ENCODE measurements around the gene GRM4.

The GRM4 gene

DNA sequence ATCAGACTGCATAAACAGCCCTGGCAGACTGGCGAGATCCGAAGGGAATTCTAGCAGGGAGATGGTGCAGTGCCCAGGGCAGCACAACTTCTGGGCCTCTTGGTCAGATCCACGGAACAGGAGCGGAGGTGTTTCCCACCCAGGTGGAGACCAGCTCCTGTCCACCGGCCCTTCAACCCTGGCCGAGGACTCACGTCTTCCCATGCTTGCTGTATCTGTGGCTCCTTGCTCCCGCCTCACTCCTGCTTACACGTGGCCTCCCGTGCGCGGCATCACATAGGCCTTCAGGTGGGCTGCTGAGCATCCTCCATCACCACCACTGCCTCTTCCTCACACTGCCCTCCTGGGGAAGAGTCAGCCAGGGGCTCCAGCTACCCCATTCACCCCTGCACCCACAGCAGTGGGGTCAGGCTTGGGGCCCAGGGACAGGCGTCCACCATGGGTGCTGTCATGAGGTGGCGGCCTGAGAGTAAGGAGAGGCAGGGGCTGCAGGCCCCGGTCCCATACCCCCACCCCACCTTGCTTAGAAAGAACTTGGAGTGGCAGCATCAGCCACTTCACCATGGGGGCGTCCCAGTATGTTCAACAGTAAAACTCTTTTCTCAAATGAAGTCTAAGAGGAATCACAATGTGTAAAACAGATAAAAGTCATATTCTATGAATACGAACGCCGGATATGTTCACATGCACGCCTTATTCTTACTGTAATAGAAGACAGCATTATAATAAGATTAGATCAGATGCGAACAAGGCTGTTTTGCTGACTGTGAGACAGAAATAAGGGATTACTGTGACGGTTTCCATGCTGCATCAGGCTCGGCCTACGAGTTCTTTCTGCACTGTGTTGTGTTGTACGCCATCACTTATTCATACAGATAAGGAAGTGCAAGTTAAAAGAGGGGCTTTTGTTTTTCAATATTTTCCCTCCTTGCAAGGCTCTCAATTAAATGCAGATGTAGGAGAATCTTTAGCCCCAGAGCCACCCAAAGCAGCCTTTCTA lies 165.4 kb downstream of the GRM4 start:
- DNase-seq: peak; percentile 21

DNA sequence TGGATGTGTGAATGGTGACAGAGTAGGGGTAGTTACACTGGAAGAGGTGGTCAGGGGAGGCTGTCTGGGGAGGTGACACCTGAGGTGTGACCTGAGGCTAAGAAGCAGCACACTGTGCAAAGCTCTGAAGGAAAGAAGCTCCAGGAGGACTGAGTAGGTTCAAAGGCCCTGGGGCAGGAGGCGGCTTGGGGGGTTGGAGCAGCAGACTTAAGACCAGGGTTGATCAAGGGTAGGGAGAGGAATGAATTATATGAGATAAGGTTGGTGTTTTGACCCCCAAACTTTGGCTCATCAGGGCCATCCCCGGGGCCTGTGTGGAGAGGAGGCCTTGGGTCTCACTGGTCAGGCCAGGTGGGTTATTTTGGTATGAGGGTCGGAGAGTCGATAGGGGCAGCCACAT lies 166.1 kb downstream of the GRM4 start:
- no peak overlapping the region for H3K27ac ChIP-seq
- no peaks in the 10 kb centered on the region for H3K27me3 ChIP-seq (ENCODE audit: insufficient read depth, low read depth, severe bottlenecking)
- no peak overlapping the region for H3K4me3 ChIP-seq (ENCODE audit: low read depth, low read length)
- TF ChIP-seq, protein P1, sequence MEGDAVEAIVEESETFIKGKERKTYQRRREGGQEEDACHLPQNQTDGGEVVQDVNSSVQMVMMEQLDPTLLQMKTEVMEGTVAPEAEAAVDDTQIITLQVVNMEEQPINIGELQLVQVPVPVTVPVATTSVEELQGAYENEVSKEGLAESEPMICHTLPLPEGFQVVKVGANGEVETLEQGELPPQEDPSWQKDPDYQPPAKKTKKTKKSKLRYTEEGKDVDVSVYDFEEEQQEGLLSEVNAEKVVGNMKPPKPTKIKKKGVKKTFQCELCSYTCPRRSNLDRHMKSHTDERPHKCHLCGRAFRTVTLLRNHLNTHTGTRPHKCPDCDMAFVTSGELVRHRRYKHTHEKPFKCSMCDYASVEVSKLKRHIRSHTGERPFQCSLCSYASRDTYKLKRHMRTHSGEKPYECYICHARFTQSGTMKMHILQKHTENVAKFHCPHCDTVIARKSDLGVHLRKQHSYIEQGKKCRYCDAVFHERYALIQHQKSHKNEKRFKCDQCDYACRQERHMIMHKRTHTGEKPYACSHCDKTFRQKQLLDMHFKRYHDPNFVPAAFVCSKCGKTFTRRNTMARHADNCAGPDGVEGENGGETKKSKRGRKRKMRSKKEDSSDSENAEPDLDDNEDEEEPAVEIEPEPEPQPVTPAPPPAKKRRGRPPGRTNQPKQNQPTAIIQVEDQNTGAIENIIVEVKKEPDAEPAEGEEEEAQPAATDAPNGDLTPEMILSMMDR (IDR thresholded peaks at IDR 0.05; ENCODE audit: low read depth, low read length): no peak
- H3K36me3 ChIP-seq: no peaks in the 10 kb centered on the region
- no peaks in the 10 kb centered on the region for H3K9me3 ChIP-seq (ENCODE audit: severe bottlenecking)
- DNase-seq: peak; percentile 11

More for the DNA sequence above, 165.4 kb downstream of the GRM4 start:
- peak overlapping the region; percentile 95 for H3K27ac ChIP-seq
- no peaks in the 10 kb centered on the region for H3K9me3 ChIP-seq (ENCODE audit: severe bottlenecking)
- H3K27me3 ChIP-seq (ENCODE audit: insufficient read depth, low read depth, severe bottlenecking): no peaks in the 10 kb centered on the region
- TF ChIP-seq, protein P1 (IDR thresholded peaks at IDR 0.05; ENCODE audit: low read depth, low read length): no peak
- H3K4me3 ChIP-seq (ENCODE audit: low read depth, low read length): no peak overlapping the region
- no peaks in the 10 kb centered on the region for H3K36me3 ChIP-seq

DNA sequence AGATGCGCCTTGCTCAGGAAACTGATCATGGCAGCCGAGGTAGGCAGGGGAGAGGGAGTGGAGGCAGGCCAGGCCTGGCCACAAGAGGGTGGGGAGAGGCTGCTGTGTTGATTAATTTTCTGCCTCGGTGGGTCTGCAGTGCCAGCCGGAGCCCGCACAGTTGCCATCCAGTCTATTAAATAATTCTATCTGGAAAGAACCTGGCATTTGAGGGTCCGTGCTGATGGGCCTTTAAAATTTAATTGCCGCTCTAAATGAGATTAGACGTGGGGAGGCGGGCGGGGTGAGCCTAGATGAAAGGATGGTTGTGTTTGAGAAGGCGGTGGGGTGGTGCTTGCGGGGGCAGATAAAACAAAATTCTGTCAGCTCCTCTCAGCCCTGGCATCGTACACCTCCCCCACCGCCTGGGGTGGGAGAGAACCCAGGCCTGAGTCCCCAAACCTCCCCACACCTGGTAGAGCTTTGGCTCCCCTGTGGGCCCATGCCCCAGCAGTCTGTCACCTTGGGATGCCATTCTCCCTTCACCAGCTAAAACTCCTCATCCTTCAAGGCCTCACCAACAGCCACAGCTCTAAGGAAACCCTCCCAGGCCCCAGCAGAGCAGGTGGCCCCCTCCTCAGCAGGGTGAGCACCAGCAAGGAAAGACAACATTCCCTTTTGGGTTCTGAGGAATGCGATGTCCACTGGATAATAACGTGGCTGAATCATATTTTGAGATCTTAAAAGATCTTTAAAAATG lies 167.3 kb downstream of the GRM4 start:
- DNase-seq: peak; percentile 8
- H3K27ac ChIP-seq: peak overlapping the region; percentile 5; the same call in 1 of the 2 replicates
- TF ChIP-seq, protein P1 (IDR thresholded peaks at IDR 0.05; ENCODE audit: low read depth, low read length): no peak
- no peaks in the 10 kb centered on the region for H3K36me3 ChIP-seq
- no peaks in the 10 kb centered on the region for H3K9me3 ChIP-seq (ENCODE audit: severe bottlenecking)
- H3K4me3 ChIP-seq (ENCODE audit: low read depth, low read length): no peak overlapping the region
- H3K27me3 ChIP-seq (ENCODE audit: insufficient read depth, low read depth, severe bottlenecking): no peaks in the 10 kb centered on the region

DNA sequence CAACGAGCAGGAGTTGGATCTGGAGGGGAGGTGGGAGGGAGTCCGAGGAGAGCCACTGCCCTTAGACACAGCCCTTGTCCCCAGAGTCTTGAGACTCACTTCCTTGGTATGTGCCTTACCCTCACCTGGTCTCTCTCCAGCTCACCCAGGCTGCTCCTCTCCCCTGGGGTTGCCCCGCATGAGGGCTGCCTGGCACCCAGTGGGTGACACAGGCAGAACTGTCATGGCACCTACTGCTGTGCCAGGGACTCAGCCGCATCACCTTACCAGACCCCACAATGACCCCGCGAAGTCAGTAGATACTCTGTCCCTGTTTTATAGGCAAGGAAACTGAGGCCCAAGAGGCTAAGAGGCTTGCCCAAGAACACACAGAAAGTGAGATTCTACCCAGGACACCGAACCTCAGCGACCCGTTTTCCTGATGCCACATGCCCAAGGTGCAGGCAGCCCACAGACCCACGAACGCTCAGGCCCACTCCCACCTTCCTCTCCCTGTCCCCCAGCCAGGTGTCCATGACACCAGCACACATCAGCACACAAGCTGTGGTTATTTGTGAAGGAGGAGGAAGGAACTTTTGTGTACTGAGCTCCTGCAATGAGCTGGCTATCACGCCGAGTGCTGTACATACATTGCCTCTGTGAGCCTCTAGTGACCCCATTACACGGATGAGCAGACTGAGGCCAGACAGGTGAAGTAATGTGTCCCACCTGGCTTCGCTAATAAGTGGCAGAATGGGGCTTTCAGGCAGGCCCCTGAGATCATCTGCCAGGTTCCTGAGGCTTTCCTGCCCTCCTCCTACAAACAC lies 168.1 kb downstream of the GRM4 start:
- TF ChIP-seq, protein P1 (IDR thresholded peaks at IDR 0.05; ENCODE audit: low read depth, low read length): no peak
- H3K9me3 ChIP-seq (ENCODE audit: severe bottlenecking): no peaks in the 10 kb centered on the region
- peak; percentile 17 for DNase-seq
- H3K27ac ChIP-seq: no peak overlapping the region
- no peak overlapping the region for H3K4me3 ChIP-seq (ENCODE audit: low read depth, low read length)
- no peaks in the 10 kb centered on the region for H3K27me3 ChIP-seq (ENCODE audit: insufficient read depth, low read depth, severe bottlenecking)
- no peaks in the 10 kb centered on the region for H3K36me3 ChIP-seq
